ENCODE data around the gene TEN1.

Gene TEN1

GRCh38 chr17:76032780-76033108, 53.7 kb downstream of the TEN1 start:
- H3K4me1 ChIP-seq (ENCODE audit: low read length) = no peaks in the 10 kb centered on the region
- H3F3A ChIP-seq (ENCODE audit: insufficient read depth, low read length) = no peaks in the 10 kb centered on the region
- H4K20me1 ChIP-seq (ENCODE audit: insufficient read depth, low read length) = no peaks in the 10 kb centered on the region
- H3K9me2 ChIP-seq (replicated peaks; ENCODE audit: insufficient read depth, low read length) = no peaks in the 10 kb centered on the region
- H3K9me3 ChIP-seq (replicated peaks; ENCODE audit: insufficient read depth, low read length) = no peaks in the 10 kb centered on the region
- no peak overlapping the region for H3K9ac ChIP-seq (ENCODE audit: low read length)
- no peak overlapping the region for H3K4me3 ChIP-seq (ENCODE audit: low read length)
- no peaks in the 10 kb centered on the region for H3K36me3 ChIP-seq (replicated peaks; ENCODE audit: insufficient read depth, low read length)
- H2AFZ ChIP-seq (ENCODE audit: low read length) = no peak overlapping the region
- no peaks in the 10 kb centered on the region; the same call in 1 of the 2 replicates for H3K27me3 ChIP-seq (replicated peaks; ENCODE audit: insufficient read depth, low read length)
- no peak overlapping the region for H3K27ac ChIP-seq (ENCODE audit: low read length)
- no peak for TF ChIP-seq CTCF (IDR thresholded peaks at IDR 0.05; ENCODE audit: low read length)
- no peak for DNase-seq
- no peak overlapping the region for H3K4me2 ChIP-seq (ENCODE audit: low read depth, low read length)
- no peaks in the 10 kb centered on the region for H3K79me2 ChIP-seq (ENCODE audit: low read length)

- no peak for DNase-seq
- Histone ChIP-seq H3K36me3 (replicated peaks; ENCODE audit: insufficient read depth, low read length) (no peaks in the 10 kb centered on the region), H3F3A (ENCODE audit: insufficient read depth, low read length) (no peaks in the 10 kb centered on the region), H3K4me3 (ENCODE audit: low read length) (no peak overlapping the region), H3K27me3 (replicated peaks; ENCODE audit: insufficient read depth, low read length) (no peaks in the 10 kb centered on the region; the same call in 1 of the 2 replicates), H2AFZ (ENCODE audit: low read length) (no peak overlapping the region), H3K79me2 (ENCODE audit: low read length) (no peaks in the 10 kb centered on the region), H3K27ac (ENCODE audit: low read length) (no peak overlapping the region), H4K20me1 (ENCODE audit: insufficient read depth, low read length) (no peaks in the 10 kb centered on the region), H3K4me1 (ENCODE audit: low read length) (no peaks in the 10 kb centered on the region), H3K9me2 (replicated peaks; ENCODE audit: insufficient read depth, low read length) (no peaks in the 10 kb centered on the region), H3K9me3 (replicated peaks; ENCODE audit: insufficient read depth, low read length) (no peaks in the 10 kb centered on the region), H3K4me2 (ENCODE audit: low read depth, low read length) (no peak overlapping the region), H3K9ac (ENCODE audit: low read length) (no peak overlapping the region)
- TF ChIP-seq EZH2 (optimal IDR thresholded peaks at IDR 0.05; ENCODE audit: low read depth, low read length) (no peak), CTCF (IDR thresholded peaks at IDR 0.05; ENCODE audit: low read length) (no peak), EZH2phosphoT487 (IDR thresholded peaks at IDR 0.05; ENCODE audit: low read length) (no peak)
These were observed 54.1 kb downstream of the TEN1 start for GRCh38 chr17:76033139-76033538.

GRCh38 chr17:76034428-76035350, 55.6 kb downstream of the TEN1 start:
- Histone ChIP-seq H3F3A (ENCODE audit: insufficient read depth, low read length) (no peaks in the 10 kb centered on the region), H3K9me2 (replicated peaks; ENCODE audit: insufficient read depth, low read length) (no peaks in the 10 kb centered on the region), H3K4me1 (ENCODE audit: low read length) (no peaks in the 10 kb centered on the region), H3K4me2 (ENCODE audit: low read depth, low read length) (no peak overlapping the region), H3K9ac (ENCODE audit: low read length) (no peak overlapping the region), H3K36me3 (replicated peaks; ENCODE audit: insufficient read depth, low read length) (0 out of 2 replicates have a peak, but pooled peaks cover 4% of the 10 kb centered on the region), H3K27ac (ENCODE audit: low read length) (no peak overlapping the region), H3K79me2 (ENCODE audit: low read length) (no peaks in the 10 kb centered on the region), H3K4me3 (ENCODE audit: low read length) (no peak overlapping the region), H2AFZ (ENCODE audit: low read length) (no peak overlapping the region), H3K9me3 (replicated peaks; ENCODE audit: insufficient read depth, low read length) (no peaks in the 10 kb centered on the region), H4K20me1 (ENCODE audit: insufficient read depth, low read length) (no peaks in the 10 kb centered on the region), H3K27me3 (replicated peaks; ENCODE audit: insufficient read depth, low read length) (no peaks in the 10 kb centered on the region)
- TF ChIP-seq EZH2phosphoT487 (IDR thresholded peaks at IDR 0.05; ENCODE audit: low read length) (no peak), EZH2 (optimal IDR thresholded peaks at IDR 0.05; ENCODE audit: low read depth, low read length) (no peak), CTCF (IDR thresholded peaks at IDR 0.05; ENCODE audit: low read length) (no peak)
- DNase-seq = no peak

Data from MM.1S (cell line).